Trophoblast cell (in vitro differentiated cells and primary cell): ENCODE results near the gene ZNF133.

Source experiments
- DNase-seq, 2 donors: peaks; one replicate each; pipeline ENCODE4 v3.0.0-alpha.2; 2016
- H2AFZ ChIP-seq: 2 replicates; pipeline ENCODE4 v1.6.1; 2013; ENCODE audit warnings: low read length, moderate library complexity, mild to moderate bottlenecking; ENCODE audit not compliant: insufficient read depth, poor library complexity
- H2AK5ac ChIP-seq: 2 replicates; pipeline ENCODE4 v1.6.1; 2013; ENCODE audit warnings: mild to moderate bottlenecking, low read length
- H2BK120ac ChIP-seq: 2 replicates; pipeline ENCODE4 v1.6.1; 2013; ENCODE audit warnings: low read length, mild to moderate bottlenecking, moderate library complexity; ENCODE audit not compliant: insufficient read depth, poor library complexity
- H2BK12ac ChIP-seq: 2 replicates; pipeline ENCODE4 v1.6.1; 2013; ENCODE audit warnings: mild to moderate bottlenecking, low read length, moderate library complexity
- H2BK5ac ChIP-seq: 2 replicates; pipeline ENCODE4 v1.6.1; 2013; ENCODE audit warnings: low read length, low read depth, moderate library complexity, mild to moderate bottlenecking; ENCODE audit not compliant: poor library complexity
- H3K14ac ChIP-seq: 2 replicates; pipeline ENCODE4 v1.6.1; 2013; ENCODE audit warnings: mild to moderate bottlenecking, low read length
- H3K18ac ChIP-seq: 2 replicates; pipeline ENCODE4 v1.6.1; 2013; ENCODE audit warnings: mild to moderate bottlenecking, low read length
- H3K23ac ChIP-seq: 2 replicates; pipeline ENCODE4 v1.6.1; 2013; ENCODE audit warnings: low read length
- H3K27ac ChIP-seq: 2 replicates; pipeline ENCODE4 v1.5.1; 2013; ENCODE audit warnings: low read depth, mild to moderate bottlenecking, inconsistent platforms, low read length, moderate library complexity
- H3K27me3 ChIP-seq: 2 replicates; pipeline ENCODE4 v1.6.1; 2013; ENCODE audit warnings: inconsistent platforms, mild to moderate bottlenecking, low read length, moderate library complexity; ENCODE audit not compliant: insufficient read depth
- H3K36me3 ChIP-seq, 2 experiments: 1 replicate in 1 of 2; 2 replicates in 1 of 2; pipeline ENCODE4 v1.6.1; 2013; ENCODE audit warnings: low read length in 2 of 2, mild to moderate bottlenecking in 2 of 2, moderate library complexity in 1 of 2; ENCODE audit not compliant: insufficient read depth in 2 of 2, control insufficient read depth in 1 of 2
- H3K4ac ChIP-seq: 2 replicates; pipeline ENCODE4 v1.6.1; 2013; ENCODE audit warnings: low read depth, mild to moderate bottlenecking, low read length, moderate library complexity
- H3K4me1 ChIP-seq, 2 experiments: 1 replicate in 1 of 2; 2 replicates in 1 of 2; pipeline ENCODE4 v1.6.1; 2013; ENCODE audit warnings: low read length in 2 of 2, mild to moderate bottlenecking in 2 of 2, moderate library complexity in 1 of 2; ENCODE audit not compliant: insufficient read depth in 2 of 2, control insufficient read depth in 1 of 2
- H3K4me2 ChIP-seq: 2 replicates; pipeline ENCODE4 v1.6.1; 2013; ENCODE audit warnings: inconsistent platforms, mild to moderate bottlenecking, low read length, moderate library complexity
- H3K4me3 ChIP-seq: 2 replicates; pipeline ENCODE4 v1.5.1; 2013; ENCODE audit warnings: mild to moderate bottlenecking, low read depth, low read length, inconsistent platforms
- H3K79me1 ChIP-seq: one replicate; pipeline ENCODE4 v1.6.1; 2013; ENCODE audit warnings: low read length
- H3K79me2 ChIP-seq: 2 replicates; pipeline ENCODE4 v1.6.1; 2013; ENCODE audit warnings: low read length, mild to moderate bottlenecking; ENCODE audit not compliant: control insufficient read depth, insufficient read depth, poor library complexity
- H3K9ac ChIP-seq: 2 replicates; pipeline ENCODE4 v1.6.1; 2013; ENCODE audit warnings: mild to moderate bottlenecking, low read length
- H3K9me3 ChIP-seq: 2 replicates; pipeline ENCODE4 v1.6.1; 2013; ENCODE audit warnings: low read depth, mild to moderate bottlenecking, control low read depth, inconsistent platforms, low read length; ENCODE audit not compliant: insufficient read depth
- H4K12ac ChIP-seq: 2 replicates; pipeline ENCODE4 v1.6.1; 2013; ENCODE audit warnings: low read depth, mild to moderate bottlenecking, low read length, moderate library complexity
- H4K8ac ChIP-seq: 2 replicates; pipeline ENCODE4 v1.6.1; 2013; ENCODE audit warnings: low read depth, mild to moderate bottlenecking, low read length, moderate library complexity
- H4K91ac ChIP-seq: one replicate; pipeline ENCODE4 v1.6.1; 2013; ENCODE audit warnings: low read depth, mild to moderate bottlenecking, low read length, moderate library complexity
- WGBS: extraction: QIAGEN DNeasy Blood & Tissue Kit; methylation state at CpG from one replicate; pipeline ENCODE4 v1.1.7; 2013; ENCODE audit warnings: missing lambda C conversion rate; ENCODE audit not compliant: insufficient read length, insufficient coverage; ENCODE audit errors: extremely low coverage; 5-methylcytosine and 5-hydroxymethylcytosine counted together

ZNF133 gene

GRCh38 chr20:18323705-18324104 lies 35.4 kb downstream of the ZNF133 start:
- H4K91ac ChIP-seq, result no peak overlapping the region
- H3K4ac ChIP-seq, result no peak overlapping the region
- no peak overlapping the region for H2BK120ac ChIP-seq
- no peak overlapping the region for H3K9ac ChIP-seq
- H2BK5ac ChIP-seq, result no peak overlapping the region
- no peaks in the 10 kb centered on the region for H3K9me3 ChIP-seq
- H3K79me1 ChIP-seq, result no peaks in the 10 kb centered on the region
- H3K4me2 ChIP-seq, result no peak overlapping the region
- no peaks in the 10 kb centered on the region for H3K79me2 ChIP-seq
- no peak overlapping the region for H4K12ac ChIP-seq
- no peak for DNase-seq
- no peaks in the 10 kb centered on the region for H3K4me1 ChIP-seq
- H3K18ac ChIP-seq, result no peak overlapping the region
- H3K27ac ChIP-seq, result no peak overlapping the region
- no peak overlapping the region for H3K14ac ChIP-seq
- no CpG with 5 or more reads among the region's 4 CpGs for WGBS
- no peaks in the 10 kb centered on the region for H3K27me3 ChIP-seq
- no peak overlapping the region for H4K8ac ChIP-seq
- no peak overlapping the region for H3K23ac ChIP-seq
- H2BK12ac ChIP-seq, result no peak overlapping the region
- H3K4me3 ChIP-seq, result no peak overlapping the region
- no peak overlapping the region for H2AK5ac ChIP-seq
- H3K36me3 ChIP-seq, result peaks cover 2% of the 10 kb centered on the region in 2 experiments
- no peak overlapping the region for H2AFZ ChIP-seq

GRCh38 chr20:18324596-18325089 lies 36.3 kb downstream of the ZNF133 start:
- no peaks in the 10 kb centered on the region for H3K4me1 ChIP-seq
- no peak overlapping the region for H4K12ac ChIP-seq
- no peaks in the 10 kb centered on the region for H3K79me2 ChIP-seq

GRCh38 chr20:18326990-18327389 lies 38.7 kb downstream of the ZNF133 start:
- H4K12ac ChIP-seq, result no peak overlapping the region
- H3K79me2 ChIP-seq, result no peaks in the 10 kb centered on the region

More at GRCh38 chr20:18324596-18325089, 36.3 kb downstream of the ZNF133 start:
- H3K14ac ChIP-seq, result no peak overlapping the region
- no peak overlapping the region for H2AK5ac ChIP-seq
- peaks cover 0 to 2% of the 10 kb centered on the region in 2 experiments for H3K36me3 ChIP-seq
- no peak overlapping the region for H3K4me2 ChIP-seq
- no peak overlapping the region for H2BK12ac ChIP-seq
- H2BK5ac ChIP-seq, result no peak overlapping the region
- H3K9ac ChIP-seq, result no peak overlapping the region
- H3K27me3 ChIP-seq, result no peaks in the 10 kb centered on the region
- no peak overlapping the region for H2AFZ ChIP-seq
- no peak overlapping the region for H3K18ac ChIP-seq
- no peak overlapping the region for H4K91ac ChIP-seq
- WGBS, result no CpG with 5 or more reads among the region's 3 CpGs
- H3K4ac ChIP-seq, result no peak overlapping the region
- H3K23ac ChIP-seq, result no peak overlapping the region
- H4K8ac ChIP-seq, result no peak overlapping the region
- no peak overlapping the region for H2BK120ac ChIP-seq
- H3K9me3 ChIP-seq, result no peaks in the 10 kb centered on the region
- H3K27ac ChIP-seq, result no peak overlapping the region
- no peaks in the 10 kb centered on the region for H3K79me1 ChIP-seq
- no peak overlapping the region for H3K4me3 ChIP-seq
- no peak for DNase-seq

GRCh38 chr20:18331694-18332093 lies 43.4 kb downstream of the ZNF133 start:
- no peak overlapping the region for H3K4me3 ChIP-seq
- H2BK12ac ChIP-seq, result no peak overlapping the region
- no peak overlapping the region for H3K18ac ChIP-seq
- H3K4ac ChIP-seq, result no peak overlapping the region
- WGBS, result no CpG with 5 or more reads among the region's 2 CpGs
- H3K36me3 ChIP-seq, result no peaks in the 10 kb centered on the region
- no peaks in the 10 kb centered on the region for H3K79me1 ChIP-seq
- H4K91ac ChIP-seq, result no peak overlapping the region
- no peak overlapping the region for H4K8ac ChIP-seq
- peaks cover 3% of the 10 kb centered on the region for H3K9me3 ChIP-seq
- no peak overlapping the region for H2AK5ac ChIP-seq
- no peak overlapping the region for H2BK5ac ChIP-seq
- H2BK120ac ChIP-seq, result no peak overlapping the region
- H3K9ac ChIP-seq, result no peak overlapping the region
- H3K79me2 ChIP-seq, result no peaks in the 10 kb centered on the region
- no peak overlapping the region for H2AFZ ChIP-seq
- DNase-seq, result no peak
- no peak overlapping the region for H3K27ac ChIP-seq
- no peak overlapping the region for H3K23ac ChIP-seq
- no peak overlapping the region for H3K14ac ChIP-seq
- H3K4me2 ChIP-seq, result no peak overlapping the region
- no peaks in the 10 kb centered on the region for H3K4me1 ChIP-seq
- H4K12ac ChIP-seq, result no peak overlapping the region
- no peaks in the 10 kb centered on the region for H3K27me3 ChIP-seq

More at GRCh38 chr20:18326990-18327389, 38.7 kb downstream of the ZNF133 start:
- H3K4me3 ChIP-seq, result no peak overlapping the region
- DNase-seq, result no peak
- H2BK5ac ChIP-seq, result no peak overlapping the region
- no peaks in the 10 kb centered on the region for H3K9me3 ChIP-seq
- no peaks in the 10 kb centered on the region for H3K27me3 ChIP-seq
- no peak overlapping the region for H4K8ac ChIP-seq
- H3K9ac ChIP-seq, result no peak overlapping the region
- H3K14ac ChIP-seq, result no peak overlapping the region
- H2BK12ac ChIP-seq, result no peak overlapping the region
- no peak overlapping the region for H2BK120ac ChIP-seq
- H2AFZ ChIP-seq, result no peak overlapping the region
- no CpG with 5 or more reads among the region's 2 CpGs for WGBS
- peaks cover 0 to 2% of the 10 kb centered on the region in 2 experiments for H3K36me3 ChIP-seq
- H2AK5ac ChIP-seq, result no peak overlapping the region
- no peaks in the 10 kb centered on the region for H3K79me1 ChIP-seq
- no peak overlapping the region for H3K4ac ChIP-seq
- no peaks in the 10 kb centered on the region for H3K4me1 ChIP-seq
- H4K91ac ChIP-seq, result no peak overlapping the region
- no peak overlapping the region for H3K4me2 ChIP-seq
- no peak overlapping the region for H3K23ac ChIP-seq
- H3K18ac ChIP-seq, result no peak overlapping the region
- H3K27ac ChIP-seq, result no peak overlapping the region
